Aorta (tissue), 5 donors: Measurements from ENCODE around the gene VPS13D. TPM values are rescaled to one million over a fixed set of nuclear protein-coding genes. Genes with fewer than 3 reads are reported as not detected.

Experiments
- ATAC-seq: fragments of 200-7000 bp; cut with Tn5 transposase; one replicate; pipeline ENCODE4 v1.9.1; 2022; ENCODE audit warnings: moderate library complexity; ENCODE audit not compliant: low FRiP score
- DNase-seq, 2 donors: peaks; one replicate each; pipeline ENCODE4 v3.0.0-alpha.2; 2020
- H3K27ac ChIP-seq, 2 donors: one replicate each; pipeline ENCODE4 v1.5.1; 2013; ENCODE audit warnings: low read length in 2 of 2, mild to moderate bottlenecking in 2 of 2, moderate library complexity in 2 of 2, control low read depth in 1 of 2, inconsistent platforms in 1 of 2, low read depth in 1 of 2
- H3K27me3 ChIP-seq, 2 donors: one replicate each; pipeline ENCODE4 v1.6.1; 2013; ENCODE audit warnings: control low read depth in 1 of 2, low read length in 1 of 2, mild to moderate bottlenecking in 1 of 2, moderate library complexity in 1 of 2; ENCODE audit not compliant: insufficient read depth in 2 of 2, control insufficient read depth in 1 of 2
- H3K36me3 ChIP-seq, 2 donors: one replicate each; pipeline ENCODE4 v1.6.1; 2013; ENCODE audit warnings: control low read depth in 1 of 2, low read length in 1 of 2, mild to moderate bottlenecking in 1 of 2; ENCODE audit not compliant: insufficient read depth in 2 of 2, control insufficient read depth in 1 of 2
- H3K4me1 ChIP-seq, 2 donors: one replicate each; pipeline ENCODE4 v1.6.1; 2013; ENCODE audit warnings: low read length in 2 of 2, control low read depth in 1 of 2, mild to moderate bottlenecking in 1 of 2, moderate library complexity in 1 of 2; ENCODE audit not compliant: insufficient read depth in 2 of 2, control insufficient read depth in 1 of 2
- H3K4me3 ChIP-seq, 2 donors: one replicate each; pipeline ENCODE4 v1.5.1; 2013; ENCODE audit warnings: low read length in 2 of 2, control low read depth in 1 of 2, mild to moderate bottlenecking in 1 of 2
- H3K9me3 ChIP-seq: one replicate; pipeline ENCODE4 v1.6.1; 2013; ENCODE audit warnings: mild to moderate bottlenecking, low read length; ENCODE audit not compliant: control insufficient read depth
- WGBS, 2 donors: extraction: QIAGEN DNeasy Blood & Tissue Kit; methylation state at CpG; one replicate each; pipeline ENCODE4 v1.1.7; 2013; 5-methylcytosine and 5-hydroxymethylcytosine counted together
- intact Hi-C, 2 donors: fragments of 100-400 bp; cut with DNase I; formaldehyde crosslinking; loops; one replicate each; pipeline versions ENCODE4 v1.14.2 to v1.15.0; 2022
- polyA plus RNA-seq, 2 donors: library from polyadenylated mRNA; stranded (reverse); fragments of 200-250 nt; gene quantifications; one replicate each; pipeline ENCODE4 v1.2.3, GENCODE V29; 2013
- total RNA-seq, 2 donors: library from RNA; stranded (reverse); fragmentation: NEBNext Ultra II Directional; extraction: Animal tissue kit (Norgen Biotek cat#: 25700); gene quantifications; one replicate each; pipeline ENCODE4 v1.2.1, GENCODE V29; 2021
- donor health status: healthy with polysubstance abuse.
- donor health status: Bipolar disorder and iron deficiency.
- donor health status: DM: no; HTN: no; CAD: no.
- donor health status: DM: no; HTN: no; CAD: no.
- donor health status: DM: yes; HTN: yes; CAD: no.

The VPS13D gene
- total and polyA plus RNA-seq, 4 donors = 15.8 to 134 (median 58.9) TPM

- H3K4me1 ChIP-seq = no peaks in the 10 kb centered on the region
- DNase-seq (no peak), ATAC-seq (no peak)
- 90 to 94% methylated on average over 2 of the region's 2 CpGs for WGBS, 2 donors
- peaks cover 2 to 6% of the 10 kb centered on the region in 2 donors for H3K36me3 ChIP-seq
- H3K4me3 ChIP-seq = no peak overlapping the region
- no peaks in the 10 kb centered on the region for H3K9me3 ChIP-seq
- no peaks in the 10 kb centered on the region for H3K27me3 ChIP-seq
- no peak overlapping the region for H3K27ac ChIP-seq
- intact Hi-C loops = no loop called here
Observed at GRCh38 chr1:12414444-12415018, 184.7 kb downstream of the VPS13D start.

- H3K27me3 ChIP-seq = no peaks in the 10 kb centered on the region
- peaks cover 3 to 6% of the 10 kb centered on the region in 2 donors for H3K36me3 ChIP-seq
- intact Hi-C loops = no loop called here
- WGBS, 2 donors = 88% methylated on average over 5 of the region's 5 CpGs
- no peaks in the 10 kb centered on the region for H3K9me3 ChIP-seq
- H3K4me1 ChIP-seq = no peaks in the 10 kb centered on the region
- ATAC-seq (no peak), DNase-seq (no peak)
- H3K27ac ChIP-seq = no peak overlapping the region
- H3K4me3 ChIP-seq = no peak overlapping the region
Observed at GRCh38 chr1:12415038-12415466, 185.2 kb downstream of the VPS13D start.

GRCh38 chr1:12416101-12416500 lies 186.3 kb downstream of the VPS13D start:
- no peak for ATAC-seq
- H3K36me3 ChIP-seq = peaks cover 3 to 6% of the 10 kb centered on the region in 2 donors

GRCh38 chr1:12416744-12417143 lies 186.9 kb downstream of the VPS13D start:
- H3K27me3 ChIP-seq = no peaks in the 10 kb centered on the region
- WGBS, 2 donors = 75 to 81% methylated on average over 6 of the region's 6 CpGs
- H3K27ac ChIP-seq = no peak overlapping the region
- no peaks in the 10 kb centered on the region for H3K9me3 ChIP-seq
- H3K4me1 ChIP-seq = no peaks in the 10 kb centered on the region
- ATAC-seq = no peak
- H3K36me3 ChIP-seq = peaks cover 3 to 4% of the 10 kb centered on the region in 2 donors
- no peak overlapping the region for H3K4me3 ChIP-seq
- intact Hi-C loops = no loop called here
- DNase-seq = no peak

More at GRCh38 chr1:12416101-12416500, 186.3 kb downstream of the VPS13D start:
- intact Hi-C loops = no loop called here
- no peak for DNase-seq
- Histone ChIP-seq H3K27me3 (no peaks in the 10 kb centered on the region), H3K4me1 (no peaks in the 10 kb centered on the region), H3K4me3 (no peak overlapping the region), H3K9me3 (no peaks in the 10 kb centered on the region), H3K27ac (no peak overlapping the region)
- WGBS, 2 donors = 92 to 94% methylated on average over 1 of the region's 1 CpG

GRCh38 chr1:12417389-12417788 lies 187.6 kb downstream of the VPS13D start:
- Histone ChIP-seq H3K27ac (no peak overlapping the region), H3K4me1 (no peaks in the 10 kb centered on the region), H3K27me3 (no peaks in the 10 kb centered on the region), H3K9me3 (no peaks in the 10 kb centered on the region), H3K36me3 (peaks cover 3 to 4% of the 10 kb centered on the region in 2 donors), H3K4me3 (no peak overlapping the region)
- intact Hi-C loops = no loop called here
- ATAC-seq = no peak
- 95 to 97% methylated on average over 7 of the region's 7 CpGs for WGBS, 2 donors
- no peak for DNase-seq

GRCh38 chr1:12420171-12420570 lies 190.3 kb downstream of the VPS13D start:
- intact Hi-C loops = loop anchor here (5.0 kb wide), 2 partner anchors 42 to 197 kb away; partner anchors contain the start of gene DHRS3 (in 1 of the 2)
- DNase-seq (no peak), ATAC-seq (no peak)
- WGBS, 2 donors = 85 to 87% methylated on average over 2 of the region's 2 CpGs
- no peaks in the 10 kb centered on the region for H3K9me3 ChIP-seq
- H3K27ac ChIP-seq = no peak overlapping the region
- no peaks in the 10 kb centered on the region for H3K27me3 ChIP-seq
- H3K4me3 ChIP-seq = no peak overlapping the region
- H3K36me3 ChIP-seq = peaks cover 3 to 4% of the 10 kb centered on the region in 2 donors
- H3K4me1 ChIP-seq = peaks cover 0 to 6% of the 10 kb centered on the region in 2 donors

GRCh38 chr1:12422488-12422887 lies 192.7 kb downstream of the VPS13D start:
- intact Hi-C loops = loop anchor here (5.0 kb wide), 2 partner anchors 40 to 195 kb away; partner anchors contain the start of gene DHRS3 (in 1 of the 2)
- ATAC-seq (no peak), DNase-seq (no peak)
- Histone ChIP-seq H3K27ac (peak overlapping the region in 1 of 2 donors; percentile 12), H3K36me3 (peaks cover 0 to 3% of the 10 kb centered on the region in 2 donors), H3K4me3 (no peak overlapping the region), H3K9me3 (no peaks in the 10 kb centered on the region), H3K4me1 (peaks cover 0 to 8% of the 10 kb centered on the region in 2 donors), H3K27me3 (no peaks in the 10 kb centered on the region)

- H3K9me3 ChIP-seq = no peaks in the 10 kb centered on the region
- intact Hi-C loops = loop anchor here (5.0 kb wide), 2 partner anchors 38 to 193 kb away; partner anchors contain the start of gene DHRS3 (in 1 of the 2)
- peak overlapping the region; percentile 82 to 93 for H3K27ac ChIP-seq
- DNase-seq (no peak), ATAC-seq (peak; percentile 45)
- H3K36me3 ChIP-seq = peaks cover 0 to 3% of the 10 kb centered on the region in 2 donors
- no peaks in the 10 kb centered on the region for H3K27me3 ChIP-seq
- H3K4me3 ChIP-seq = no peak overlapping the region
- H3K4me1 ChIP-seq = peaks cover 0 to 8% of the 10 kb centered on the region in 2 donors
- 3% methylated on average over 3 of the region's 3 CpGs for WGBS, 2 donors
Observed at GRCh38 chr1:12424087-12424529, 194.3 kb downstream of the VPS13D start.

- Histone ChIP-seq H3K27ac (no peak overlapping the region), H3K27me3 (no peaks in the 10 kb centered on the region), H3K4me3 (no peak overlapping the region), H3K9me3 (no peaks in the 10 kb centered on the region), H3K36me3 (no peaks in the 10 kb centered on the region), H3K4me1 (peaks cover 2 to 8% of the 10 kb centered on the region in 2 donors)
- DNase-seq (no peak), ATAC-seq (no peak)
- intact Hi-C loops = loop anchor here (5.0 kb wide), 2 partner anchors 38 to 193 kb away; partner anchors contain the start of gene DHRS3 (in 1 of the 2)
Observed at GRCh38 chr1:12424793-12425192, 195.0 kb downstream of the VPS13D start.
